HCT116 (cell line): ENCODE measurements around the gene RNF7. TPM values are rescaled to one million over a fixed set of nuclear protein-coding genes. Genes with fewer than 3 reads are reported as not detected.

Source experiments
- ATAC-seq: fragments of 200-7000 bp; cut with Tn5 transposase; 2 replicates; pipeline ENCODE4 v1.9.1; 2020; ENCODE audit warnings: mild to moderate bottlenecking, moderate library complexity
- BruUV-seq: library from RNA; stranded (reverse); fragments of 400-500 nt; replicated peaks from 2 replicates; lab custom pipeline; 2021; lab: Mats Ljungman, UMichigan
- CTCF ChIA-PET: fragments of 300-600 bp; sonication (Branson Sonifier 250); formaldehyde crosslinking; loops from one replicate; lab custom pipeline; 2021; ENCODE audit warnings: antibody characterized with exemption; lab: Charles Lee
- POLR2A ChIA-PET: fragments of 300-600, 350-600 bp; sonication (Branson Sonifier 250); formaldehyde crosslinking; loops from one replicate; lab custom pipeline; 2021; ENCODE audit warnings: antibody characterized with exemption; lab: Charles Lee
- RAD21 ChIA-PET, 2 experiments: fragments of 300-600 bp; sonication (Branson Sonifier 250); formaldehyde crosslinking; loops; one replicate each; lab custom pipeline; 2023; ENCODE audit warnings: low total read pairs in 2 of 2; ENCODE audit not compliant: uncharacterized antibody in 2 of 2, unreplicated experiment in 2 of 2, low non-redundant PET in 1 of 2; lab: Charles Lee
- DNase-seq: peaks from one replicate; pipeline ENCODE4 v3.0.0-alpha.2; 2010; ENCODE audit warnings: low read depth, low spot score
- H2AFZ ChIP-seq: fragments of 200-600 bp; shearing (Covaris generic), sonication (generic); 2 replicates; pipeline ENCODE4 v1.6.1; 2017; ENCODE audit warnings: low read depth, mixed run types, mixed read lengths, antibody characterized with exemption, low read length; ENCODE audit not compliant: poor library complexity, severe bottlenecking
- H3K27ac ChIP-seq: 2 replicates; pipeline ENCODE4 v1.5.1; 2012; ENCODE audit warnings: low read depth, low read length
- H3K27me3 ChIP-seq: fragments of 200-600 bp; sonication (generic); 2 replicates; pipeline ENCODE4 v1.6.1; 2016; ENCODE audit warnings: mixed run types, low read length, mixed read lengths; ENCODE audit not compliant: insufficient read depth
- H3K36me3 ChIP-seq, 2 experiments: fragments of 200-500 bp in 1 of 2; fragments of 200-600 bp in 1 of 2; sonication (Bioruptor generic) in 1 of 2; sonication (generic) in 1 of 2; 2 replicates each; pipeline versions ENCODE4 v1.5.1 to v1.6.1; 2014 to 2016; ENCODE audit warnings: low read length in 2 of 2, inconsistent platforms in 1 of 2, mixed read lengths in 1 of 2, mixed run types in 1 of 2; ENCODE audit not compliant: insufficient read depth in 2 of 2, control insufficient read depth in 1 of 2
- H3K4me1 ChIP-seq, 2 experiments: fragments of 200-600 bp in 1 of 2; sonication (generic) in 1 of 2; 2 replicates each; pipeline versions ENCODE4 v1.5.1 to v1.6.1; 2012 to 2017; ENCODE audit warnings: low read length in 2 of 2, inconsistent platforms in 1 of 2, mild to moderate bottlenecking in 1 of 2, mixed read lengths in 1 of 2, mixed run types in 1 of 2, moderate library complexity in 1 of 2; ENCODE audit not compliant: insufficient read depth in 2 of 2, control insufficient read depth in 1 of 2
- H3K4me2 ChIP-seq: fragments of 200-600 bp; sonication (generic); 2 replicates; pipeline ENCODE4 v1.6.1; 2017; ENCODE audit warnings: mixed run types, low read length, mixed read lengths
- H3K4me3 ChIP-seq, 2 experiments: fragments of 200-600 bp in 1 of 2; sonication (generic) in 1 of 2; replicated peaks in 1 of 2; 2 replicates each; pipeline ENCODE4 v1.5.1; 2011 to 2016; ENCODE audit warnings: low read length in 2 of 2, control low read depth in 1 of 2, low read depth in 1 of 2, mild to moderate bottlenecking in 1 of 2, mixed read lengths in 1 of 2, mixed run types in 1 of 2
- H3K79me2 ChIP-seq: fragments of 200-600 bp; sonication (generic); 2 replicates; pipeline ENCODE4 v1.6.1; 2017; ENCODE audit warnings: mild to moderate bottlenecking, mixed run types, low read length, moderate library complexity, mixed read lengths; ENCODE audit not compliant: insufficient read depth
- H3K9ac ChIP-seq: fragments of 200-600 bp; sonication (generic); 2 replicates; pipeline ENCODE4 v1.6.1; 2016; ENCODE audit warnings: low read length, mixed read lengths
- H3K9me2 ChIP-seq: fragments of 200-600 bp; sonication (generic), shearing (Covaris generic); 2 replicates; pipeline ENCODE4 v1.6.1; 2017; ENCODE audit warnings: mixed run types, mild to moderate bottlenecking, moderate library complexity; ENCODE audit not compliant: insufficient read depth
- H3K9me3 ChIP-seq, 2 experiments: fragments of 200-500 bp in 1 of 2; fragments of 200-600 bp in 1 of 2; sonication (Bioruptor generic) in 1 of 2; sonication (generic) in 1 of 2; 2 replicates each; pipeline ENCODE4 v1.6.1; 2014 to 2017; ENCODE audit warnings: low read length in 2 of 2, mixed read lengths in 2 of 2, inconsistent platforms in 1 of 2, low read depth in 1 of 2, mild to moderate bottlenecking in 1 of 2, mixed run types in 1 of 2, moderate library complexity in 1 of 2; ENCODE audit not compliant: control insufficient read depth in 1 of 2, insufficient read depth in 1 of 2
- H4K20me1 ChIP-seq: fragments of 200-600 bp; sonication (generic), shearing (Covaris generic); 2 replicates; pipeline ENCODE4 v1.6.1; 2017; ENCODE audit warnings: mixed run types, mild to moderate bottlenecking, moderate library complexity; ENCODE audit not compliant: insufficient read depth
- ATF3 ChIP-seq: IDR thresholded peaks from 2 replicates; pipeline ENCODE4 v1.6.1; 2012
- EGR1 ChIP-seq: IDR thresholded peaks from 2 replicates; pipeline ENCODE4 v1.6.1; 2012; ENCODE audit warnings: low read depth
- EZH2phosphoT487 ChIP-seq: fragments of 200-600 bp; IDR thresholded peaks from 2 replicates; pipeline ENCODE4 v1.6.1; 2018; ENCODE audit warnings: antibody characterized with exemption, borderline replicate concordance
- FOSL1 ChIP-seq: IDR thresholded peaks from 2 replicates; pipeline ENCODE4 v1.6.1; 2012; ENCODE audit warnings: low read depth
- RAD21 ChIP-seq: IDR thresholded peaks from 2 replicates; pipeline ENCODE4 v1.6.1; 2012; ENCODE audit warnings: low read depth, mild to moderate bottlenecking
- SIN3A ChIP-seq: IDR thresholded peaks from 2 replicates; pipeline ENCODE4 v1.6.1; 2012; ENCODE audit warnings: low read depth
- TCF7L2 ChIP-seq: IDR thresholded peaks from 2 replicates; pipeline ENCODE4 v1.7.0; 2011; ENCODE audit warnings: borderline replicate concordance, inconsistent platforms; ENCODE audit not compliant: insufficient read depth, insufficient read length; ENCODE audit errors: extremely low read depth
- ZBTB33 ChIP-seq: IDR thresholded peaks from 2 replicates; pipeline ENCODE4 v1.6.1; 2011; ENCODE audit warnings: mild to moderate bottlenecking, low read length, moderate library complexity; ENCODE audit not compliant: insufficient replicate concordance; ENCODE audit errors: extremely low read depth
- ZNF274 ChIP-seq: fragments of 200-500 bp; sonication (Bioruptor generic); IDR thresholded peaks from 2 replicates; pipeline ENCODE4 v1.6.1; 2014; ENCODE audit warnings: mild to moderate bottlenecking, low read depth, low read length, inconsistent platforms
- intact Hi-C: fragments of 100-400 bp; cut with micrococcal nuclease; formaldehyde crosslinking; loops from 2 replicates; pipeline ENCODE4 v1.10.0; 2022
- total RNA-seq: library from RNA; stranded (reverse); gene quantifications from one replicate; pipeline ENCODE4 v1.2.1, GENCODE V29; 2021; ENCODE audit not compliant: unreplicated experiment

The RNF7 gene
- total RNA-seq, 1 experiment from 2014 or later, result 82.3 TPM

- H3K36me3 ChIP-seq, result no peaks in the 10 kb centered on the region
- no peaks in the 10 kb centered on the region for H3K9me3 ChIP-seq
- POLR2A ChIA-PET, result no interaction called here
- peaks cover 4% of the 10 kb centered on the region; the same call in 1 of the 2 replicates for H4K20me1 ChIP-seq
- no peaks in the 10 kb centered on the region for H3K27me3 ChIP-seq
- H3K9me2 ChIP-seq, result no peaks in the 10 kb centered on the region
- intact Hi-C loops, result loop anchor here (5.0 kb wide), 2 partner anchors 262 to 368 kb away; partner anchors contain the start of gene ZBTB38
- no peak overlapping the region for H3K27ac ChIP-seq
- BruUV-seq, result no TSS peak
- H3K4me1 ChIP-seq, result peaks cover 8 to 11% of the 10 kb centered on the region in 2 experiments
- H2AFZ ChIP-seq, result no peak overlapping the region
- peaks cover 20% of the 10 kb centered on the region for H3K79me2 ChIP-seq
- TF ChIP-seq ZNF274 (no peak), SIN3A (no peak), ZBTB33 (no peak), TCF7L2 (no peak), EZH2phosphoT487 (no peak), RAD21 (no peak), ATF3 (no peak), FOSL1 (no peak), EGR1 (no peak)
- TF ChIP-seq, all 23 proteins: peak for 0
- no peak for ATAC-seq
- Histone ChIP-seq H3K9ac (no peak overlapping the region), H3K4me3 (no peak overlapping the region), H3K4me2 (no peak overlapping the region)
- ChIA-PET RAD21 (no interaction called here), CTCF (no interaction called here)
- DNase-seq, result no peak
These were observed 2.9 kb upstream of the RNF7 start for GRCh38 chr3:141735176-141735575.
